SW 1271 (cell line): Measurements from ENCODE around the gene XXYLT1.

Experiments
- DNase-seq, 2 experiments: peaks; one replicate each; lab custom pipeline; 2025; lab: John Stamatoyannopoulos, UW

The XXYLT1 gene

GRCh38 chr3:195077611-195078540 lies 193.1 kb downstream of the XXYLT1 start:
- DNase-seq: no peak

- DNase-seq: no peak
These were observed 193.9 kb downstream of the XXYLT1 start for GRCh38 chr3:195076981-195077610.

- no peak for DNase-seq
These were observed 194.8 kb downstream of the XXYLT1 start for GRCh38 chr3:195075941-195076875.

GRCh38 chr3:195075199-195075940 lies 195.6 kb downstream of the XXYLT1 start:
- no peak for DNase-seq

- DNase-seq: no peak
These were observed 196.8 kb downstream of the XXYLT1 start for GRCh38 chr3:195073866-195074860.

GRCh38 chr3:195072916-195073564 lies 197.9 kb downstream of the XXYLT1 start:
- DNase-seq: no peak

GRCh38 chr3:195071916-195072820 lies 198.8 kb downstream of the XXYLT1 start:
- no peak for DNase-seq

GRCh38 chr3:195071011-195071728 lies 199.8 kb downstream of the XXYLT1 start:
- DNase-seq: no peak

- DNase-seq: no peak
These were observed 200.6 kb downstream of the XXYLT1 start for GRCh38 chr3:195070336-195070735.

GRCh38 chr3:195069501-195070251 lies 201.3 kb downstream of the XXYLT1 start:
- no peak for DNase-seq

GRCh38 chr3:195068084-195069080 lies 202.6 kb downstream of the XXYLT1 start:
- DNase-seq: no peak

GRCh38 chr3:195066441-195066841 lies 204.5 kb downstream of the XXYLT1 start:
- no peak for DNase-seq

GRCh38 chr3:195065864-195066185 lies 205.1 kb downstream of the XXYLT1 start:
- no peak for DNase-seq

- no peak for DNase-seq
These were observed 205.7 kb downstream of the XXYLT1 start for GRCh38 chr3:195065142-195065863.

GRCh38 chr3:195064300-195064931 lies 206.5 kb downstream of the XXYLT1 start:
- DNase-seq: no peak
